GM23338 (cell line): Measurements from ENCODE around the gene AIRE. TPM values are rescaled to one million over a fixed set of nuclear protein-coding genes. Genes with fewer than 3 reads are reported as not detected.

Experiments used
- ATAC-seq: fragments of 200-7000 bp; cut with Tn5 transposase; 3 replicates; pipeline ENCODE4 v1.9.1; 2020
- DNase-seq: peaks from one replicate; pipeline ENCODE4 v3.0.0-alpha.2; 2015; ENCODE audit warnings: low spot score
- H2AFZ ChIP-seq: fragments of 200-600 bp; sonication (generic); 2 replicates; pipeline ENCODE4 v1.8.0; 2016; ENCODE audit warnings: antibody characterized with exemption, mild to moderate bottlenecking, moderate library complexity
- H3F3A ChIP-seq: fragments of 200-600 bp; sonication (generic); replicated peaks from 2 replicates; pipeline ENCODE4 v1.8.0; 2017; ENCODE audit warnings: antibody characterized with exemption, mixed run types, low read depth
- H3K27ac ChIP-seq: fragments of 200-600 bp; sonication (generic); 2 replicates; pipeline ENCODE4 v1.6.1; 2016; ENCODE audit warnings: low read depth
- H3K27me3 ChIP-seq: fragments of 200-600 bp; sonication (generic); 2 replicates; pipeline ENCODE4 v1.8.0; 2016; ENCODE audit warnings: mild to moderate bottlenecking, mixed run types, moderate library complexity; ENCODE audit not compliant: insufficient read depth
- H3K36me3 ChIP-seq: fragments of 200-600 bp; sonication (generic); 2 replicates; pipeline ENCODE4 v1.8.0; 2016; ENCODE audit warnings: mild to moderate bottlenecking; ENCODE audit not compliant: insufficient read depth
- H3K4me1 ChIP-seq: fragments of 200-600 bp; sonication (generic); 2 replicates; pipeline ENCODE4 v1.8.0; 2016; ENCODE audit warnings: mild to moderate bottlenecking, moderate library complexity; ENCODE audit not compliant: insufficient read depth
- H3K4me2 ChIP-seq: fragments of 200-600 bp; sonication (generic); 2 replicates; pipeline ENCODE4 v1.7.1; 2017; ENCODE audit warnings: mixed run types
- H3K4me3 ChIP-seq: fragments of 200-600 bp; sonication (generic); 2 replicates; pipeline ENCODE4 v1.6.1; 2016; ENCODE audit warnings: mixed run types
- H3K79me2 ChIP-seq: fragments of 200-600 bp; sonication (generic); replicated peaks from 2 replicates; pipeline ENCODE4 v1.8.0; 2017; ENCODE audit warnings: mild to moderate bottlenecking; ENCODE audit not compliant: insufficient read depth
- H3K9me2 ChIP-seq: fragments of 200-600 bp; sonication (generic); 2 replicates; pipeline ENCODE4 v1.8.0; 2017; ENCODE audit not compliant: insufficient read depth
- H4K20me1 ChIP-seq: fragments of 200-600 bp; sonication (generic); replicated peaks from 2 replicates; pipeline ENCODE4 v1.8.0; 2017; ENCODE audit warnings: mild to moderate bottlenecking; ENCODE audit not compliant: insufficient read depth
- H3K27ac Mint-ChIP-seq: 2 replicates; pipeline ENCODE4 v1.8.0; 2020; ENCODE audit warnings: inconsistent platforms, mild to moderate bottlenecking, moderate library complexity, mixed read lengths
- H3K27me3 Mint-ChIP-seq: 3 replicates; pipeline ENCODE4 v1.8.0; 2022; ENCODE audit warnings: low read depth, mild to moderate bottlenecking, moderate library complexity, mixed read lengths, inconsistent platforms; ENCODE audit not compliant: insufficient read depth, poor library complexity
- H3K36me3 Mint-ChIP-seq: 3 replicates; pipeline ENCODE4 v1.8.0; 2021; ENCODE audit warnings: low read depth, mild to moderate bottlenecking, inconsistent platforms, moderate library complexity, mixed read lengths
- H3K4me1 Mint-ChIP-seq: 3 replicates; pipeline ENCODE4 v1.8.0; 2020; ENCODE audit warnings: mild to moderate bottlenecking, inconsistent platforms, mixed read lengths
- H3K4me3 Mint-ChIP-seq: 3 replicates; pipeline ENCODE4 v1.8.0; 2021; ENCODE audit warnings: moderate library complexity, mild to moderate bottlenecking, inconsistent platforms, mixed read lengths
- H3K9me3 Mint-ChIP-seq: 3 replicates; pipeline ENCODE4 v1.8.0; 2020; ENCODE audit warnings: moderate library complexity, mild to moderate bottlenecking, inconsistent platforms, mixed read lengths
- EZH2 ChIP-seq: fragments of 200-600 bp; sonication (generic); IDR thresholded peaks from one replicate; pipeline ENCODE4 v1.8.0; 2017; ENCODE audit warnings: antibody characterized with exemption, mild to moderate bottlenecking, low read depth; ENCODE audit not compliant: unreplicated experiment
- EZH2phosphoT487 ChIP-seq: fragments of 200-600 bp; sonication (generic); IDR thresholded peaks from one replicate; pipeline ENCODE4 v1.8.1; 2018; ENCODE audit warnings: antibody characterized with exemption; ENCODE audit not compliant: unreplicated experiment
- JUNB ChIP-seq: IDR thresholded peaks from one replicate; pipeline ENCODE4 v1.6.1; 2016; ENCODE audit warnings: antibody characterized with exemption; ENCODE audit not compliant: unreplicated experiment
- STAT1 ChIP-seq: IDR thresholded peaks from one replicate; pipeline ENCODE4 v1.6.1; 2016; ENCODE audit warnings: antibody characterized with exemption; ENCODE audit not compliant: unreplicated experiment
- ZNF114 ChIP-seq: fragments of 250-450 bp; sonication (Bioruptor Pico); IDR thresholded peaks from 2 replicates; pipeline ENCODE4 v1.5.0; 2020; ENCODE audit warnings: mild to moderate bottlenecking, moderate library complexity
- ZNF331 ChIP-seq: fragments of 250-450 bp; sonication (Bioruptor Pico); IDR thresholded peaks from 2 replicates; pipeline ENCODE4 v1.5.0; 2020; ENCODE audit warnings: low read depth, mild to moderate bottlenecking, moderate library complexity
- polyA plus RNA-seq: library from polyadenylated mRNA; unstranded; fragments of >200 nt; fragmentation: Nextera tagmentation; extraction: Ambion mirVana; gene quantifications from 2 replicates; pipeline ENCODE4 v1.2.1, GENCODE V29; 2016
- total RNA-seq: library from RNA; depleted of rRNA; stranded (reverse); fragments of >200 nt; shearing (Covaris generic); gene quantifications from 2 replicates; pipeline ENCODE4 v1.2.3, GENCODE V29; 2014
- TF ChIP-seq, protein P1 (sequence below), 2 experiments: fragments of 200-600 bp in 1 of 2; sonication (generic) in 1 of 2; conservative IDR thresholded peaks; 2 replicates each; pipeline versions ENCODE4 v1.5.1 to v1.6.1; 2016 to 2017; ENCODE audit warnings: antibody characterized with exemption in 2 of 2, low read depth in 2 of 2, mild to moderate bottlenecking in 2 of 2, moderate library complexity in 1 of 2
- TF ChIP-seq, protein P2 (sequence below): IDR thresholded peaks from one replicate; pipeline ENCODE4 v1.6.1; 2018; ENCODE audit warnings: antibody characterized with exemption; ENCODE audit not compliant: unreplicated experiment
- TF ChIP-seq, protein P3 (sequence below): fragments of 250-450 bp; sonication (Bioruptor Pico); IDR thresholded peaks from 2 replicates; pipeline ENCODE4 v1.5.0; 2020; ENCODE audit warnings: mild to moderate bottlenecking, moderate library complexity

Gene AIRE
- total and polyA plus RNA-seq, 2 experiments from 2014 or later: 0.10 TPM; not detected in 1

DNA sequence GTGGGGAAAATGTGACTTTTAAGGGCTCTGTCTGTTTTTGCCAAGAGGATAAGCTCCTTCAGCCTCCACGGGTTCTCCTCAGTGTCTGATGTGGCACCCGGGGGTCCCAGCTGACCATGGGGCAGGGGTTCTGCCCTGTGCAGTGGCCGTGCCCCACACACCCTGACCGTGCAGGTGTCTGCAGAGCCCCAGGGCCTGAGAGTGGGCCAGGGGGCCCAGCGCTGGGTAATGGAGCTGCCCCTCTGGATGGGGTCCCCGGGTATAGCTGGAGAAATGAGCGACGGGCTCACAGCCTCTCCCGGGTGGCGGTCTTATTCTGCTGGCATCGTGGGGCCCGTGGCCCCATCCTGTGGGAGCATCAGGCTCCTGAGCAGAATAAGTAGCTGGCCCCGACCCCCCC is 11.2 kb downstream of the AIRE start (continued):
- TF ChIP-seq ZNF114 (CRISPR knock-in tag) (no peak), STAT1 (no peak), EZH2phosphoT487 (no peak), EZH2 (no peak)
- TF ChIP-seq, protein P1, sequence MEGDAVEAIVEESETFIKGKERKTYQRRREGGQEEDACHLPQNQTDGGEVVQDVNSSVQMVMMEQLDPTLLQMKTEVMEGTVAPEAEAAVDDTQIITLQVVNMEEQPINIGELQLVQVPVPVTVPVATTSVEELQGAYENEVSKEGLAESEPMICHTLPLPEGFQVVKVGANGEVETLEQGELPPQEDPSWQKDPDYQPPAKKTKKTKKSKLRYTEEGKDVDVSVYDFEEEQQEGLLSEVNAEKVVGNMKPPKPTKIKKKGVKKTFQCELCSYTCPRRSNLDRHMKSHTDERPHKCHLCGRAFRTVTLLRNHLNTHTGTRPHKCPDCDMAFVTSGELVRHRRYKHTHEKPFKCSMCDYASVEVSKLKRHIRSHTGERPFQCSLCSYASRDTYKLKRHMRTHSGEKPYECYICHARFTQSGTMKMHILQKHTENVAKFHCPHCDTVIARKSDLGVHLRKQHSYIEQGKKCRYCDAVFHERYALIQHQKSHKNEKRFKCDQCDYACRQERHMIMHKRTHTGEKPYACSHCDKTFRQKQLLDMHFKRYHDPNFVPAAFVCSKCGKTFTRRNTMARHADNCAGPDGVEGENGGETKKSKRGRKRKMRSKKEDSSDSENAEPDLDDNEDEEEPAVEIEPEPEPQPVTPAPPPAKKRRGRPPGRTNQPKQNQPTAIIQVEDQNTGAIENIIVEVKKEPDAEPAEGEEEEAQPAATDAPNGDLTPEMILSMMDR (conservative IDR thresholded peaks at IDR 0.05; ENCODE audit: low read depth in 2 of 2): no peak
- TF ChIP-seq, protein P2, sequence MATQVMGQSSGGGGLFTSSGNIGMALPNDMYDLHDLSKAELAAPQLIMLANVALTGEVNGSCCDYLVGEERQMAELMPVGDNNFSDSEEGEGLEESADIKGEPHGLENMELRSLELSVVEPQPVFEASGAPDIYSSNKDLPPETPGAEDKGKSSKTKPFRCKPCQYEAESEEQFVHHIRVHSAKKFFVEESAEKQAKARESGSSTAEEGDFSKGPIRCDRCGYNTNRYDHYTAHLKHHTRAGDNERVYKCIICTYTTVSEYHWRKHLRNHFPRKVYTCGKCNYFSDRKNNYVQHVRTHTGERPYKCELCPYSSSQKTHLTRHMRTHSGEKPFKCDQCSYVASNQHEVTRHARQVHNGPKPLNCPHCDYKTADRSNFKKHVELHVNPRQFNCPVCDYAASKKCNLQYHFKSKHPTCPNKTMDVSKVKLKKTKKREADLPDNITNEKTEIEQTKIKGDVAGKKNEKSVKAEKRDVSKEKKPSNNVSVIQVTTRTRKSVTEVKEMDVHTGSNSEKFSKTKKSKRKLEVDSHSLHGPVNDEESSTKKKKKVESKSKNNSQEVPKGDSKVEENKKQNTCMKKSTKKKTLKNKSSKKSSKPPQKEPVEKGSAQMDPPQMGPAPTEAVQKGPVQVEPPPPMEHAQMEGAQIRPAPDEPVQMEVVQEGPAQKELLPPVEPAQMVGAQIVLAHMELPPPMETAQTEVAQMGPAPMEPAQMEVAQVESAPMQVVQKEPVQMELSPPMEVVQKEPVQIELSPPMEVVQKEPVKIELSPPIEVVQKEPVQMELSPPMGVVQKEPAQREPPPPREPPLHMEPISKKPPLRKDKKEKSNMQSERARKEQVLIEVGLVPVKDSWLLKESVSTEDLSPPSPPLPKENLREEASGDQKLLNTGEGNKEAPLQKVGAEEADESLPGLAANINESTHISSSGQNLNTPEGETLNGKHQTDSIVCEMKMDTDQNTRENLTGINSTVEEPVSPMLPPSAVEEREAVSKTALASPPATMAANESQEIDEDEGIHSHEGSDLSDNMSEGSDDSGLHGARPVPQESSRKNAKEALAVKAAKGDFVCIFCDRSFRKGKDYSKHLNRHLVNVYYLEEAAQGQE: no peak

DNA sequence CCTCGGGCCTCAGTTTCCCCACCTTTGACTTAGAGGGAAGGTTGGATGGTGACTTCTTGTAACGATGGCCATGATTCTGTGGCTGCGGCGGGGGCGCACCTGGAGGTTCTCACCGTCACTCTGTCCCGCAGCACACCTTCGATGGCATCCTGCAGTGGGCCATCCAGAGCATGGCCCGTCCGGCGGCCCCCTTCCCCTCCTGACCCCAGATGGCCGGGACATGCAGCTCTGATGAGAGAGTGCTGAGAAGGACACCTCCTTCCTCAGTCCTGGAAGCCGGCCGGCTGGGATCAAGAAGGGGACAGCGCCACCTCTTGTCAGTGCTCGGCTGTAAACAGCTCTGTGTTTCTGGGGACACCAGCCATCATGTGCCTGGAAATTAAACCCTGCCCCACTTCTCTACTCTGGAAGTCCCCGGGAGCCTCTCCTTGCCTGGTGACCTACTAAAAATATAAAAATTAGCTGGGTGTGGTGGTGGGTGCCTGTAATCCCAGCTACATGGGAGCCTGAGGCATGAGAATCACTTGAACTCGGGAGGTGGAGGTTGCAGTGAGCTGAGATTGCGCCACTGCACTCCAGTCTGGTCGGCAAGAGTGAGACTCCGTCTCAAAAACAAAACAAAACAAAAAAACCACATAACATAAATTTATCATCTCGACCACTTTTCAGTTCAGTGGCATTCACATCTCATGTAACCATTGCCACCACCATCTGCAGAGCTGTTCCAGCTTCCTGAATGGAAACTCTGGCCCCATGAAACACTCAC is 12.0 kb downstream of the AIRE start:
- Mint-ChIP-seq H3K4me3 (no peak overlapping the region; the same call in 2 of the 3 replicates), H3K27ac (no peak overlapping the region), H3K27me3 (peaks cover 10% of the 10 kb centered on the region), H3K9me3 (no peaks in the 10 kb centered on the region), H3K36me3 (no peaks in the 10 kb centered on the region), H3K4me1 (peaks cover 4% of the 10 kb centered on the region; the same call in 1 of the 3 replicates)
- no peaks in the 10 kb centered on the region for H4K20me1 ChIP-seq
- H3F3A ChIP-seq: 0 out of 2 replicates have a peak, but pooled peaks cover 4% of the 10 kb centered on the region
- 0 out of 2 replicates have a peak, but pooled peaks cover 3% of the 10 kb centered on the region for H3K79me2 ChIP-seq
- H3K27ac ChIP-seq: no peak overlapping the region
- peak; percentile 64 for ATAC-seq
- DNase-seq: peak; percentile 92
- no peaks in the 10 kb centered on the region for H3K9me2 ChIP-seq
- H2AFZ ChIP-seq: 0 out of 2 replicates have a peak overlapping the region, but pooled peaks have one; percentile 82
- no peaks in the 10 kb centered on the region for H3K4me1 ChIP-seq
- peaks cover 10% of the 10 kb centered on the region; the same call in 1 of the 2 replicates for H3K27me3 ChIP-seq
- H3K36me3 ChIP-seq: no peaks in the 10 kb centered on the region
- H3K4me3 ChIP-seq: no peak overlapping the region
- H3K4me2 ChIP-seq: no peak overlapping the region
- TF ChIP-seq JUNB: no peak
- no peak for TF ChIP-seq ZNF331 (CRISPR knock-in tag)
- TF ChIP-seq, protein P3, sequence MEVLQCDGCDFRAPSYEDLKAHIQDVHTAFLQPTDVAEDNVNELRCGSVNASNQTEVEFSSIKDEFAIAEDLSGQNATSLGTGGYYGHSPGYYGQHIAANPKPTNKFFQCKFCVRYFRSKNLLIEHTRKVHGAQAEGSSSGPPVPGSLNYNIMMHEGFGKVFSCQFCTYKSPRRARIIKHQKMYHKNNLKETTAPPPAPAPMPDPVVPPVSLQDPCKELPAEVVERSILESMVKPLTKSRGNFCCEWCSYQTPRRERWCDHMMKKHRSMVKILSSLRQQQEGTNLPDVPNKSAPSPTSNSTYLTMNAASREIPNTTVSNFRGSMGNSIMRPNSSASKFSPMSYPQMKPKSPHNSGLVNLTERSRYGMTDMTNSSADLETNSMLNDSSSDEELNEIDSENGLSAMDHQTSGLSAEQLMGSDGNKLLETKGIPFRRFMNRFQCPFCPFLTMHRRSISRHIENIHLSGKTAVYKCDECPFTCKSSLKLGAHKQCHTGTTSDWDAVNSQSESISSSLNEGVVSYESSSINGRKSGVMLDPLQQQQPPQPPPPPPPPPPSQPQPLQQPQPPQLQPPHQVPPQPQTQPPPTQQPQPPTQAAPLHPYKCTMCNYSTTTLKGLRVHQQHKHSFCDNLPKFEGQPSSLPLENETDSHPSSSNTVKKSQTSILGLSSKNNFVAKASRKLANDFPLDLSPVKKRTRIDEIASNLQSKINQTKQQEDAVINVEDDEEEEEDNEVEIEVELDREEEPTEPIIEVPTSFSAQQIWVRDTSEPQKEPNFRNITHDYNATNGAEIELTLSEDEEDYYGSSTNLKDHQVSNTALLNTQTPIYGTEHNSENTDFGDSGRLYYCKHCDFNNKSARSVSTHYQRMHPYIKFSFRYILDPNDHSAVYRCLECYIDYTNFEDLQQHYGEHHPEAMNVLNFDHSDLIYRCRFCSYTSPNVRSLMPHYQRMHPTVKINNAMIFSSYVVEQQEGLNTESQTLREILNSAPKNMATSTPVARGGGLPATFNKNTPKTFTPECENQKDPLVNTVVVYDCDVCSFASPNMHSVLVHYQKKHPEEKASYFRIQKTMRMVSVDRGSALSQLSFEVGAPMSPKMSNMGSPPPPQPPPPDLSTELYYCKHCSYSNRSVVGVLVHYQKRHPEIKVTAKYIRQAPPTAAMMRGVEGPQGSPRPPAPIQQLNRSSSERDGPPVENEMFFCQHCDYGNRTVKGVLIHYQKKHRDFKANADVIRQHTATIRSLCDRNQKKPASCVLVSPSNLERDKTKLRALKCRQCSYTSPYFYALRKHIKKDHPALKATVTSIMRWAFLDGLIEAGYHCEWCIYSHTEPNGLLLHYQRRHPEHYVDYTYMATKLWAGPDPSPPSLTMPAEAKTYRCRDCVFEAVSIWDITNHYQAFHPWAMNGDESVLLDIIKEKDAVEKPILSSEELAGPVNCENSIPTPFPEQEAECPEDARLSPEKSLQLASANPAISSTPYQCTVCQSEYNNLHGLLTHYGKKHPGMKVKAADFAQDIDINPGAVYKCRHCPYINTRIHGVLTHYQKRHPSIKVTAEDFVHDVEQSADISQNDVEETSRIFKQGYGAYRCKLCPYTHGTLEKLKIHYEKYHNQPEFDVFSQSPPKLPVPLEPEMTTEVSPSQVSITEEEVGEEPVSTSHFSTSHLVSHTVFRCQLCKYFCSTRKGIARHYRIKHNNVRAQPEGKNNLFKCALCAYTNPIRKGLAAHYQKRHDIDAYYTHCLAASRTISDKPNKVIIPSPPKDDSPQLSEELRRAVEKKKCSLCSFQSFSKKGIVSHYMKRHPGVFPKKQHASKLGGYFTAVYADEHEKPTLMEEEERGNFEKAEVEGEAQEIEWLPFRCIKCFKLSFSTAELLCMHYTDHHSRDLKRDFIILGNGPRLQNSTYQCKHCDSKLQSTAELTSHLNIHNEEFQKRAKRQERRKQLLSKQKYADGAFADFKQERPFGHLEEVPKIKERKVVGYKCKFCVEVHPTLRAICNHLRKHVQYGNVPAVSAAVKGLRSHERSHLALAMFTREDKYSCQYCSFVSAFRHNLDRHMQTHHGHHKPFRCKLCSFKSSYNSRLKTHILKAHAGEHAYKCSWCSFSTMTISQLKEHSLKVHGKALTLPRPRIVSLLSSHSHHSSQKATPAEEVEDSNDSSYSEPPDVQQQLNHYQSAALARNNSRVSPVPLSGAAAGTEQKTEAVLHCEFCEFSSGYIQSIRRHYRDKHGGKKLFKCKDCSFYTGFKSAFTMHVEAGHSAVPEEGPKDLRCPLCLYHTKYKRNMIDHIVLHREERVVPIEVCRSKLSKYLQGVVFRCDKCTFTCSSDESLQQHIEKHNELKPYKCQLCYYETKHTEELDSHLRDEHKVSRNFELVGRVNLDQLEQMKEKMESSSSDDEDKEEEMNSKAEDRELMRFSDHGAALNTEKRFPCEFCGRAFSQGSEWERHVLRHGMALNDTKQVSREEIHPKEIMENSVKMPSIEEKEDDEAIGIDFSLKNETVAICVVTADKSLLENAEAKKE: no peak
- TF ChIP-seq, protein P1 (conservative IDR thresholded peaks at IDR 0.05; ENCODE audit: low read depth in 2 of 2): peak; percentile 76 to 94
- no peak for TF ChIP-seq ZNF114 (CRISPR knock-in tag)
